GM12878 (cell line): ENCODE data around the gene WNT3A. TPM values are rescaled to one million over a fixed set of nuclear protein-coding genes. Genes with fewer than 3 reads are reported as not detected.

ENCODE experiments used
- ATAC-seq: fragments of 200-7000 bp; cut with Tn5 transposase; 3 replicates; pipeline ENCODE4 v1.9.1; 2020; ENCODE audit warnings: mild to moderate bottlenecking, moderate library complexity
- BruUV-seq: library from RNA; stranded (reverse); fragments of 400-500 nt; replicated peaks from 2 replicates; lab custom pipeline; 2021; lab: Mats Ljungman, UMichigan
- CTCF ChIA-PET: fragments of 300-600 bp; sonication (Branson Sonifier 250); formaldehyde crosslinking; extraction: SDS; loops from one replicate; lab custom pipeline; 2021; ENCODE audit warnings: inconsistent platforms; lab: Yijun Ruan, JAX
- POLR2A ChIA-PET: fragments of 350-600 bp; formaldehyde crosslinking; extraction: SDS; loops from one replicate; lab custom pipeline; 2021; ENCODE audit warnings: inconsistent platforms; lab: Charles Lee
- RAD21 ChIA-PET: fragments of 300-600 bp; sonication (Branson Sonifier 250); formaldehyde crosslinking; loops from one replicate; lab custom pipeline; 2023; ENCODE audit warnings: antibody characterized with exemption; ENCODE audit not compliant: unreplicated experiment; lab: Charles Lee
- SMC1A ChIA-PET: fragments of 300-600 bp; sonication (Branson Sonifier 250); formaldehyde crosslinking; loops from one replicate; lab custom pipeline; 2023; ENCODE audit not compliant: unreplicated experiment, uncharacterized antibody; lab: Charles Lee
- DNase-seq: peaks from one replicate; pipeline ENCODE4 v3.0.0-alpha.2; 2011; ENCODE audit warnings: low read depth, low spot score
- FAIRE-seq: peaks from 3 replicates; lab custom pipeline; 2011; peaks lifted over from hg19 to GRCh38; lab: Jason Lieb, UNC
- H2AFZ ChIP-seq: 2 replicates; pipeline ENCODE4 v1.6.0; 2011; ENCODE audit warnings: low read depth, low read length, control low read depth; ENCODE audit not compliant: control insufficient read depth
- H3K27ac ChIP-seq: 2 replicates; pipeline ENCODE4 v1.5.1; 2011; ENCODE audit warnings: control low read depth; ENCODE audit not compliant: control insufficient read depth, insufficient read depth
- H3K27me3 ChIP-seq, 2 experiments: replicated peaks in 1 of 2; 2 replicates each; pipeline versions ENCODE4 v1.6.0 to v1.6.1; 2011; ENCODE audit warnings: low read length in 1 of 2; ENCODE audit not compliant: control insufficient read depth in 2 of 2, insufficient read depth in 2 of 2
- H3K36me3 ChIP-seq, 2 experiments: 2 replicates each; pipeline ENCODE4 v1.5.1; 2011; ENCODE audit warnings: low read length in 1 of 2; ENCODE audit not compliant: control insufficient read depth in 2 of 2, insufficient read depth in 2 of 2
- H3K4me1 ChIP-seq: 2 replicates; pipeline ENCODE4 v1.6.1; 2011; ENCODE audit warnings: mild to moderate bottlenecking, low read length, moderate library complexity, mixed read lengths; ENCODE audit not compliant: control insufficient read depth, insufficient read depth
- H3K4me2 ChIP-seq: 2 replicates; pipeline ENCODE4 v1.6.0; 2011; ENCODE audit warnings: control low read depth; ENCODE audit not compliant: control insufficient read depth, insufficient read depth
- H3K4me3 ChIP-seq: fragments of 200-600 bp; sonication (generic); 2 replicates; pipeline ENCODE4 v1.5.1; 2016
- H3K79me2 ChIP-seq: 2 replicates; pipeline ENCODE4 v1.6.0; 2011; ENCODE audit warnings: low read length; ENCODE audit not compliant: control insufficient read depth, insufficient read depth
- H3K9ac ChIP-seq: 2 replicates; pipeline ENCODE4 v1.8.0; 2011; ENCODE audit warnings: low read length, control low read depth, mixed read lengths; ENCODE audit not compliant: control insufficient read depth, insufficient read depth
- H3K9me3 ChIP-seq: replicated peaks from 3 replicates; pipeline ENCODE4 v1.5.1; 2011; ENCODE audit warnings: mild to moderate bottlenecking, low read length; ENCODE audit not compliant: control insufficient read depth, insufficient read depth
- H4K20me1 ChIP-seq: 2 replicates; pipeline ENCODE4 v1.6.0; 2011; ENCODE audit not compliant: control insufficient read depth, insufficient read depth
- ASH2L ChIP-seq: fragments of 300-600, 200-600 bp; sonication (generic); IDR thresholded peaks from 2 replicates; pipeline ENCODE4 v1.6.1; 2017; ENCODE audit warnings: low read depth, mild to moderate bottlenecking, borderline replicate concordance
- CREB1 ChIP-seq: IDR thresholded peaks from 2 replicates; pipeline ENCODE4 v1.6.1; 2012; ENCODE audit warnings: low read depth, mild to moderate bottlenecking, inconsistent platforms
- HDAC6 ChIP-seq: fragments of 200-600 bp; sonication (generic); IDR thresholded peaks from one replicate; pipeline ENCODE4 v1.8.0; 2017; ENCODE audit warnings: antibody characterized with exemption; ENCODE audit not compliant: unreplicated experiment
- MEF2A ChIP-seq: IDR thresholded peaks from 2 replicates; pipeline ENCODE4 v1.6.1; 2011; ENCODE audit warnings: low read depth, mild to moderate bottlenecking, low read length, moderate library complexity; ENCODE audit not compliant: insufficient read depth
- NRF1 ChIP-seq: conservative IDR thresholded peaks from 2 replicates; pipeline ENCODE4 v1.6.1; 2011; ENCODE audit warnings: mild to moderate bottlenecking, low read depth, low read length, improper control_type of control experiment
- PKNOX1 ChIP-seq: fragments of 450-650 bp; IDR thresholded peaks from 2 replicates; pipeline ENCODE4 v1.6.1; 2016; ENCODE audit warnings: mild to moderate bottlenecking
- RCOR1 ChIP-seq: conservative IDR thresholded peaks from 2 replicates; pipeline ENCODE4 v1.6.1; 2012; ENCODE audit warnings: low read depth, low read length, improper control_type of control experiment
- SUPT20H ChIP-seq: IDR thresholded peaks from 2 replicates; pipeline ENCODE4 v1.6.1; 2011; ENCODE audit warnings: low read depth, mild to moderate bottlenecking, low read length, moderate library complexity, borderline replicate concordance; ENCODE audit not compliant: control insufficient read depth
- ZBED1 ChIP-seq: IDR thresholded peaks from 2 replicates; pipeline ENCODE4 v1.6.1; 2016; ENCODE audit warnings: borderline replicate concordance
- WGBS: methylation state at CpG from one replicate; pipeline ENCODE4 v1.1.6; 2016; ENCODE audit warnings: low lambda C conversion rate; ENCODE audit not compliant: insufficient replicate concordance, insufficient coverage; ENCODE audit errors: missing lambda C conversion rate; 5-methylcytosine and 5-hydroxymethylcytosine counted together
- in situ Hi-C: fragments of 300-500 bp; cut with MboI; formaldehyde crosslinking; loops from 9 replicates; pipeline ENCODE4 v1.14.3; 2018; ENCODE audit warnings: mixed read lengths
- intact Hi-C: fragments of 100-400 bp; cut with micrococcal nuclease; formaldehyde crosslinking; loops from one replicate; pipeline ENCODE4 v1.14.2; 2022; ENCODE audit not compliant: unreplicated experiment
- polyA plus RNA-seq, 11 experiments: library from polyadenylated mRNA; depleted of rRNA in 4 of 11; unstranded in 6 of 11; stranded (reverse) in 5 of 11; fragments of >200 nt; fragmentation: Nextera tagmentation in 4 of 11; fragmentation: Illumina TruSeq in 1 of 11; extraction: Ambion mirVana in 4 of 11; extraction: Trizol in 1 of 11; gene quantifications; 1 replicate in 1 of 11; 2 replicates in 10 of 11; pipeline versions ENCODE4 v1.2.1 to v1.2.3, GENCODE V29; 2011 to 2016; ENCODE audit warnings: inconsistent platforms in 2 of 11, missing spikeins in 2 of 11, low read depth in 1 of 11
- total RNA-seq, 4 experiments: library from RNA; depleted of rRNA in 3 of 4; stranded (reverse); fragments of >200 nt in 3 of 4; fragmentation: Illumina TruSeq in 1 of 4; extraction: Trizol in 1 of 4; gene quantifications; 2 replicates each; pipeline versions ENCODE4 v1.2.1 to v1.2.3, GENCODE V29; 2013 to 2021

Gene WNT3A
- total and polyA plus RNA-seq, 10 of the 15 experiments (the other 5 are each of a cell fraction or from before 2014, with no cell fraction given), result 0.16 TPM; not detected in 9

DNA sequence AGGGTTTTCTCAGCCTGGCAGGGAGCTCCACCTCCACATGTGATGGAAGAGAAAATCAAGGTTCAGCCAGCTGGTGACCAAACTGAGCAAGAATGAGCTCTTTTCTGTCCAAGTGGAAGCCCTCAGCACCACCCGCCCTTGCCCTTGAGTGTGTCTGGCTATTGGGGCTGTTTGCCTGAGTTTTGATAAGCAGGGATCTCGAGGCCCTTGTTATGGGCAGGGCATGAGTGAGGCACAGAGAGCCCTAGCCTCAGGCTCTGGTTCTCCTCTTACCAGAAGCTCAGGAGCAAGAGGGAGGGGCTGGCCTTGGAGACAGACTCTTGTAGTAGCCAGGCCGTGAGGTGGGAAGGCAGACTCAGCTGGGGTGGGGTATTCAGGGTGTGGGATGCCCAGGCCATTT, 38.2 kb downstream of the WNT3A start:
- CTCF ChIA-PET, result no interaction called here
- H3K36me3 ChIP-seq, result no peaks in the 10 kb centered on the region
- ATAC-seq (no peak), FAIRE-seq (no peak), DNase-seq (no peak)
- H3K9me3 ChIP-seq, result no peaks in the 10 kb centered on the region
- H2AFZ ChIP-seq, result no peak overlapping the region
- peaks cover 0 to 5% of the 10 kb centered on the region in 2 experiments; a peak in 2 of 4 replicates for H3K27me3 ChIP-seq
- RAD21 ChIA-PET, result interaction anchor here (0.9 kb wide), 1 partner anchor 45 kb away, joined by 3 read pairs; no protein-coding TSS in a partner anchor
- no peak overlapping the region for H3K4me2 ChIP-seq
- H4K20me1 ChIP-seq, result no peaks in the 10 kb centered on the region; the same call in 1 of the 2 replicates
- no peak overlapping the region for H3K9ac ChIP-seq
- SMC1A ChIA-PET, result no interaction called here
- no TSS peak for BruUV-seq
- no peaks in the 10 kb centered on the region for H3K4me1 ChIP-seq
- intact Hi-C loops, result no loop called here
- no peaks in the 10 kb centered on the region for H3K79me2 ChIP-seq
- in situ Hi-C loops, result no loop called here
- TF ChIP-seq SUPT20H, result no peak
- no peak for TF ChIP-seq PKNOX1
- no peak for TF ChIP-seq RCOR1
- no peak overlapping the region for H3K27ac ChIP-seq
- H3K4me3 ChIP-seq, result no peak overlapping the region
- POLR2A ChIA-PET, result no interaction called here
- WGBS, result 7% methylated on average over 3 of the region's 3 CpGs

DNA sequence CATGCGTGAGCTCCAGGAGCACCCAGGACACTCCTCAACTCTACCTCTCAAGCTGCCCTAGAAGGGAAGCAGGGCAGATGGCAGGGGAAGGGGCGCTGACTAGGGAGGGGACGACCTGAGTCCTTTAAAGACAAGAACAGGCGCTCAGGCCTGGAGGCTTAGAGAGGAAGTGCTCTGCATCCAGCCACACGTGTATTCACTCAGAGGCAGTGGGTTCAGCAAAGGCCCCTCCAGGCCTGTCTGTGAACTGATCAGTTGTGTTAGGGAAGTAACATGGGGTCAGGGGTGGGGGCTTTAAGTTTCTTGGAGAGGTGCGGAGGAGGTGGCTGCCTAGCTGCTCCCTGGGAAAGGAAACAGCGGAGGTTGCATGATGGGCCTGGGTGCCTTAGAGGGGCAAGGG, 38.6 kb downstream of the WNT3A start:
- Histone ChIP-seq H3K27me3 (peaks cover 0 to 5% of the 10 kb centered on the region in 2 experiments; a peak in 2 of 4 replicates), H2AFZ (no peak overlapping the region), H3K4me2 (no peak overlapping the region), H3K9ac (no peak overlapping the region), H3K36me3 (no peaks in the 10 kb centered on the region), H3K4me1 (no peaks in the 10 kb centered on the region), H3K27ac (no peak overlapping the region), H3K9me3 (no peaks in the 10 kb centered on the region), H3K4me3 (no peak overlapping the region), H4K20me1 (no peaks in the 10 kb centered on the region; the same call in 1 of the 2 replicates), H3K79me2 (no peaks in the 10 kb centered on the region)
- ChIA-PET CTCF (no interaction called here), RAD21 (no interaction called here), POLR2A (interaction anchor here (0.6 kb wide), 1 partner anchor 1260 kb away, joined by 11 read pairs; no protein-coding TSS in a partner anchor), SMC1A (no interaction called here)
- BruUV-seq, result no TSS peak
- intact Hi-C loops (no loop called here), in situ Hi-C loops (no loop called here)
- 21% methylated on average over 7 of the region's 7 CpGs for WGBS
- no peak for TF ChIP-seq CREB1
- no peak for TF ChIP-seq ZBED1
- TF ChIP-seq MEF2A, result no peak
- no peak for TF ChIP-seq NRF1
- TF ChIP-seq HDAC6, result no peak
- TF ChIP-seq ASH2L, result no peak
- FAIRE-seq, result no peak
- no peak for DNase-seq
- no peak for ATAC-seq
